ENCODE measurements around the gene PIK3AP1. TPM values are rescaled to one million over a fixed set of nuclear protein-coding genes. Genes with fewer than 3 reads are reported as not detected.

The PIK3AP1 gene
- total RNA-seq, 4 donors from 2014 or later = 1.7 to 10.6 (median 8.4) TPM

DNA sequence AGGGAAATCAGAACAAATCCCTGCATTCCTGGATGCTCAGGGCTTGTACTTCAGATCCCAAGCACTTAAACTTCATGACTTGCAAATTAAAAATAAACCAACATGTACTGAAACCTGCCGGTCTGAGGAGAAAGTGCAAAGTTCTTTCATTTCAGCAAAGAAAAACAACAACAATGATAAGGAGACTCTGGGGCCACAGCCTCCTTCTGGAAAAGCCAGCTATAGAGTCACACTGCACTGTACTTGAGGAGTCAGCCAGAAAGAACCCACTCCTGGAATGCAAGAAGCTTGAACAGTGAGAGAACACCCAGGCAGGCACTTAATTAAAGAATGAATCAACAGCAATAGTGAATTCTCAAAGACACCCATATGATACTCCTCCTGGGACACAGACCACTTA, 83.8 kb downstream of the PIK3AP1 start:
- no peaks in the 10 kb centered on the region for H3K36me3 ChIP-seq
- TF ChIP-seq, protein P1, sequence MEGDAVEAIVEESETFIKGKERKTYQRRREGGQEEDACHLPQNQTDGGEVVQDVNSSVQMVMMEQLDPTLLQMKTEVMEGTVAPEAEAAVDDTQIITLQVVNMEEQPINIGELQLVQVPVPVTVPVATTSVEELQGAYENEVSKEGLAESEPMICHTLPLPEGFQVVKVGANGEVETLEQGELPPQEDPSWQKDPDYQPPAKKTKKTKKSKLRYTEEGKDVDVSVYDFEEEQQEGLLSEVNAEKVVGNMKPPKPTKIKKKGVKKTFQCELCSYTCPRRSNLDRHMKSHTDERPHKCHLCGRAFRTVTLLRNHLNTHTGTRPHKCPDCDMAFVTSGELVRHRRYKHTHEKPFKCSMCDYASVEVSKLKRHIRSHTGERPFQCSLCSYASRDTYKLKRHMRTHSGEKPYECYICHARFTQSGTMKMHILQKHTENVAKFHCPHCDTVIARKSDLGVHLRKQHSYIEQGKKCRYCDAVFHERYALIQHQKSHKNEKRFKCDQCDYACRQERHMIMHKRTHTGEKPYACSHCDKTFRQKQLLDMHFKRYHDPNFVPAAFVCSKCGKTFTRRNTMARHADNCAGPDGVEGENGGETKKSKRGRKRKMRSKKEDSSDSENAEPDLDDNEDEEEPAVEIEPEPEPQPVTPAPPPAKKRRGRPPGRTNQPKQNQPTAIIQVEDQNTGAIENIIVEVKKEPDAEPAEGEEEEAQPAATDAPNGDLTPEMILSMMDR (IDR thresholded peaks at IDR 0.05) = no peak
- TF ChIP-seq POLR2A (IDR thresholded peaks at IDR 0.05) = no peak
- intact Hi-C loops (cut with DNase I; ENCODE audit: low total_unique reads) = no loop called here
- no peaks in the 10 kb centered on the region for H3K4me1 ChIP-seq
- H3K4me3 ChIP-seq = no peak overlapping the region
- DNase-seq = no peak
- H3K27ac ChIP-seq = no peak overlapping the region
- no peaks in the 10 kb centered on the region for H3K27me3 ChIP-seq
- no peaks in the 10 kb centered on the region for H3K9me3 ChIP-seq

DNA sequence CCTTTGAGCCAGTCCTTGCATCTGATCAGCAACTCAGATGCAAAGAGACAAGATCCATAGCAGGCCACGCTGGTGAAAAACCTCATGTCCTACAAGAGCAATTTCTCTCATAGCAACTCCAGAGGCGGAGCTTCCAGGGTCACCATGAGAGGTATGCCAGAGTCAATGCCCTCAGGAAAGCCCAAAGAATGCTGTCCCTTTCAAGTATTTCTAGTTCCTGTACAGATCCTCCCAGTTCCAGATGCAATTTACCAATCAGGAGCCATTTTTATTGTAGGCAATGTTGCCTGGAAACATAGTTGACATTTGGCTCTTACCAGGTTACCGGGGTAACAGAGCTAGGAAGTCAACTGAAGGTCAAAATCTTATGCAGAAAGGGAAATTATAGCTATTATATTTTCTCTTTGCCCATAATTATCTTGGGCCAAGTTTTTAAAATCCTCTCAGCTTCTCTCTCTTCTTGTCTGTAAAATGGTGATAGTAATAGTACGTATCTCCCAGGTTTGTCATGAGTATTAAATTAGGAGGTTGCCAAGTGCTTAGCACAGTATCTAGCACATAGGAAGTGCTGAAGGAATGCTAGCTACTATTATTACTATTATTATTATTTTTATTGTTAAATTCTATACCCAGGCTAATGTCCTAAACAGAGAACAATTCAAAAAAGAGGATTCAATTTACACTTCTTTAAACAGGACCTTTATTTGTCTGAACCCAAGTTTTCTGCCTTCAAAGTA, 87.2 kb downstream of the PIK3AP1 start:
- Histone ChIP-seq H3K4me1 (no peaks in the 10 kb centered on the region), H3K27me3 (no peaks in the 10 kb centered on the region), H3K9me3 (no peaks in the 10 kb centered on the region), H3K36me3 (no peaks in the 10 kb centered on the region), H3K27ac (no peak overlapping the region), H3K4me3 (no peak overlapping the region)
- intact Hi-C loops (cut with DNase I; ENCODE audit: low total_unique reads) = no loop called here
- no peak for DNase-seq
- no peak for TF ChIP-seq POLR2A (IDR thresholded peaks at IDR 0.05)
- TF ChIP-seq, protein P1 (IDR thresholded peaks at IDR 0.05) = no peak

DNA sequence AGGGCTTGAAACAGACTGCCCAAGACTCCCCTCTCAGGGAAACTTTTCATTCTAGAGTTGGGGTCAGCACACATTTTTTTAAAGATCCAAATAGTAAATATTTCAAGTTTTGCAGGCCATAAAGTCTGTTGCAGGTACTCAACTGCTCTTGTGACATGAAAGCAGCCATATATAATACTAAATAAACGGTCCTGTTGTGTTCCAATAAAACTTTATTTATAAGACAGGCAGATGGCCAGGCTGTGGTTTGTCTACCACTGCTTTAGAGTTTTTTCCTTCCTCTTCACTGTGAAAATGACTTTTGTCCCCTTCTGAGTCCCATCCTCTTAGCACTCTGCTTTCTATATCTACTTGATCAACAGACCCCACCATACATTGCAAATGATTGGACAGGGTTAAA, 93.0 kb downstream of the PIK3AP1 start:
- Histone ChIP-seq H3K9me3 (no peaks in the 10 kb centered on the region), H3K4me3 (no peak overlapping the region), H3K36me3 (no peaks in the 10 kb centered on the region), H3K27me3 (no peaks in the 10 kb centered on the region), H3K27ac (no peak overlapping the region), H3K4me1 (no peaks in the 10 kb centered on the region)
- intact Hi-C loops (cut with DNase I; ENCODE audit: low total_unique reads) = no loop called here
- TF ChIP-seq, protein P1 (IDR thresholded peaks at IDR 0.05) = no peak
- no peak for TF ChIP-seq POLR2A (IDR thresholded peaks at IDR 0.05)
- no peak for DNase-seq

DNA sequence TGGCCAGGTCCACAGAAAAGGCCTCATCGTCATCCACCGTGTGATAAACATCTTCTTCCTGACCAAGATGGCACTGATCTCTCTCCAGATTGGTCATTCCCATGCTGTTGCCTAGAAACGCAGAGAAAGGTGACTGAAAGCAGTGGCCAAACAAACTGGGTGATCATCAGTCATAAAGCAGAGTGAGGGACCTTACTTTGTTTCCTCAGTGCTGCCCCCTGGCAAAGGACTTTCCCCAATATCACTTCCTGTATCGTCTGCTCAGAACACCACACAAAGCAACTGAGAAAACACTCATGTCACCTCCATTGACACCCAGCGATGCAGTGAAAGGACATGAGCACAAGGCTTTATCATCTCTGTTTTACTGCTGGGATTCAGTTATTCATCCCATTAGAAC, 93.5 kb downstream of the PIK3AP1 start:
- Histone ChIP-seq H3K9me3 (no peaks in the 10 kb centered on the region), H3K36me3 (no peaks in the 10 kb centered on the region), H3K27me3 (no peaks in the 10 kb centered on the region), H3K4me1 (no peaks in the 10 kb centered on the region), H3K27ac (no peak overlapping the region), H3K4me3 (no peak overlapping the region)
- intact Hi-C loops (cut with DNase I; ENCODE audit: low total_unique reads) = no loop called here
- no peak for DNase-seq
- TF ChIP-seq, protein P1 (IDR thresholded peaks at IDR 0.05) = no peak
- no peak for TF ChIP-seq POLR2A (IDR thresholded peaks at IDR 0.05)

DNA sequence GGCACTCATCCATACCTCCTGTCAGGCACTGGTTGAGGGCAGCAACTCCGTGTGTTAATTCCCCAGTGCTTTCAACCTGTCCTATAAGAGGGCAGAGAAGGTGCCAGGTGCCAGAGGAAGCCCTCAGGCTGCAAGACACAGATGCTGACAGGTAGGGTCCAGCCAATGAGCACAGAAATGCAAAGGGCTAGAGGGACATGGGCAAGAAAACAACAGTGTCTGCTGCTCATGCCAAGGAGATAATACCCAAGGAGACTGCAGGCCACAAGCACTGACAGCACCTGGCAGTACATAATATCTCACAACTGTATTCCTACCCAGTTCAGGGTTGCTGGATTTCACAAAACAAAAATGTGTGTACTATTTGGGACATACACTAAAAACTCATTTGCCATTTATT, 95.1 kb downstream of the PIK3AP1 start:
- intact Hi-C loops (cut with DNase I; ENCODE audit: low total_unique reads) = no loop called here
- no peaks in the 10 kb centered on the region for H3K4me1 ChIP-seq
- TF ChIP-seq, protein P1 (IDR thresholded peaks at IDR 0.05) = no peak
- TF ChIP-seq POLR2A (IDR thresholded peaks at IDR 0.05) = no peak

More for the DNA sequence above, 95.1 kb downstream of the PIK3AP1 start:
- H3K9me3 ChIP-seq = no peaks in the 10 kb centered on the region
- H3K36me3 ChIP-seq = no peaks in the 10 kb centered on the region
- no peak overlapping the region for H3K27ac ChIP-seq
- H3K27me3 ChIP-seq = no peaks in the 10 kb centered on the region
- no peak overlapping the region for H3K4me3 ChIP-seq
- DNase-seq = no peak

All from uterus (tissue), 4 donors.